KMS-11 (cell line): ENCODE results near the gene SPCS1.

Experiments
- H2AFZ ChIP-seq: fragments of 200-600 bp; sonication (generic); 2 replicates; pipeline ENCODE4 v1.6.1; 2016; ENCODE audit warnings: antibody characterized with exemption, mixed run types, low read depth
- H3K27ac ChIP-seq: fragments of 200-600 bp; sonication (generic); 2 replicates; pipeline ENCODE4 v1.6.1; 2016; ENCODE audit warnings: mild to moderate bottlenecking, mixed run types
- H3K27me3 ChIP-seq: fragments of 200-600 bp; sonication (generic); 2 replicates; pipeline ENCODE4 v1.6.1; 2017; ENCODE audit warnings: mild to moderate bottlenecking, low read depth, mixed run types, moderate library complexity; ENCODE audit not compliant: insufficient read depth
- H3K36me3 ChIP-seq: fragments of 200-600 bp; sonication (generic); 2 replicates; pipeline ENCODE4 v1.6.1; 2017; ENCODE audit warnings: mild to moderate bottlenecking, mixed run types; ENCODE audit not compliant: insufficient read depth
- H3K4me1 ChIP-seq: fragments of 200-600 bp; sonication (generic); 2 replicates; pipeline ENCODE4 v1.6.1; 2016; ENCODE audit warnings: mild to moderate bottlenecking, low read depth, mixed run types; ENCODE audit not compliant: poor library complexity, severe bottlenecking
- H3K4me2 ChIP-seq: fragments of 200-600 bp; sonication (generic); 2 replicates; pipeline ENCODE4 v1.7.0; 2016; ENCODE audit warnings: mild to moderate bottlenecking, mixed run types
- H3K4me3 ChIP-seq: fragments of 200-600 bp; sonication (generic); IDR thresholded peaks from 2 replicates; pipeline ENCODE4 v1.6.1; 2017; ENCODE audit warnings: low read depth, low read length, mixed read lengths; ENCODE audit not compliant: insufficient read depth
- H3K79me2 ChIP-seq: fragments of 200-600 bp; sonication (generic); 2 replicates; pipeline ENCODE4 v1.6.1; 2016; ENCODE audit warnings: low read depth, mixed run types; ENCODE audit not compliant: insufficient read depth
- H3K9ac ChIP-seq: fragments of 200-600 bp; sonication (generic); 2 replicates; pipeline ENCODE4 v1.6.1; 2016; ENCODE audit warnings: mild to moderate bottlenecking, mixed run types
- H4K20me1 ChIP-seq: fragments of 200-600 bp; sonication (generic); 2 replicates; pipeline ENCODE4 v1.6.1; 2016; ENCODE audit warnings: mild to moderate bottlenecking, mixed run types; ENCODE audit not compliant: insufficient read depth
- TF ChIP-seq, protein P1 (sequence below): fragments of 200-600 bp; sonication (generic); conservative IDR thresholded peaks from 2 replicates; pipeline ENCODE4 v1.6.1; 2017; ENCODE audit warnings: low read depth, mild to moderate bottlenecking, antibody characterized with exemption, low read length, moderate library complexity, mixed read lengths

SPCS1 gene

DNA sequence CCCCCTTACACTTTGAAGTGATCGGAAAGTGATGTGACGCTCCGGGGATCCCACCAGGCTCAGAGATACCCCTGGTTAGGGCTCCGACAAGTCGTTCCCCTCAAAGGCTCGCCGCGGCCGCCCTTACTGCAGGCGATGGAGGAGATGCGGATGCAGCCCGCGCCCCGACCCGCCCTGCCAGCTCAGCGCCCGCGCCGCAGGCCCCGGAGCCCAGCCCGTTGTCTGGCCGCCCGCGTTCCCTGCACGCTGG is 543 bp upstream of the SPCS1 start:
- H3K27ac ChIP-seq = peak overlapping the region; percentile 73
- H2AFZ ChIP-seq = peak overlapping the region; percentile 44; the same call in 1 of the 2 replicates
- no peak overlapping the region for H3K4me3 ChIP-seq
- H4K20me1 ChIP-seq = no peaks in the 10 kb centered on the region
- peaks cover 53% of the 10 kb centered on the region for H3K79me2 ChIP-seq
- no peaks in the 10 kb centered on the region for H3K27me3 ChIP-seq
- TF ChIP-seq, protein P1, sequence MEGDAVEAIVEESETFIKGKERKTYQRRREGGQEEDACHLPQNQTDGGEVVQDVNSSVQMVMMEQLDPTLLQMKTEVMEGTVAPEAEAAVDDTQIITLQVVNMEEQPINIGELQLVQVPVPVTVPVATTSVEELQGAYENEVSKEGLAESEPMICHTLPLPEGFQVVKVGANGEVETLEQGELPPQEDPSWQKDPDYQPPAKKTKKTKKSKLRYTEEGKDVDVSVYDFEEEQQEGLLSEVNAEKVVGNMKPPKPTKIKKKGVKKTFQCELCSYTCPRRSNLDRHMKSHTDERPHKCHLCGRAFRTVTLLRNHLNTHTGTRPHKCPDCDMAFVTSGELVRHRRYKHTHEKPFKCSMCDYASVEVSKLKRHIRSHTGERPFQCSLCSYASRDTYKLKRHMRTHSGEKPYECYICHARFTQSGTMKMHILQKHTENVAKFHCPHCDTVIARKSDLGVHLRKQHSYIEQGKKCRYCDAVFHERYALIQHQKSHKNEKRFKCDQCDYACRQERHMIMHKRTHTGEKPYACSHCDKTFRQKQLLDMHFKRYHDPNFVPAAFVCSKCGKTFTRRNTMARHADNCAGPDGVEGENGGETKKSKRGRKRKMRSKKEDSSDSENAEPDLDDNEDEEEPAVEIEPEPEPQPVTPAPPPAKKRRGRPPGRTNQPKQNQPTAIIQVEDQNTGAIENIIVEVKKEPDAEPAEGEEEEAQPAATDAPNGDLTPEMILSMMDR = no peak
- no peaks in the 10 kb centered on the region for H3K36me3 ChIP-seq
- H3K4me1 ChIP-seq = peaks cover 35% of the 10 kb centered on the region
- peak overlapping the region; percentile 71 for H3K9ac ChIP-seq
- H3K4me2 ChIP-seq = peak overlapping the region; percentile 72; the same call in 1 of the 2 replicates

DNA sequence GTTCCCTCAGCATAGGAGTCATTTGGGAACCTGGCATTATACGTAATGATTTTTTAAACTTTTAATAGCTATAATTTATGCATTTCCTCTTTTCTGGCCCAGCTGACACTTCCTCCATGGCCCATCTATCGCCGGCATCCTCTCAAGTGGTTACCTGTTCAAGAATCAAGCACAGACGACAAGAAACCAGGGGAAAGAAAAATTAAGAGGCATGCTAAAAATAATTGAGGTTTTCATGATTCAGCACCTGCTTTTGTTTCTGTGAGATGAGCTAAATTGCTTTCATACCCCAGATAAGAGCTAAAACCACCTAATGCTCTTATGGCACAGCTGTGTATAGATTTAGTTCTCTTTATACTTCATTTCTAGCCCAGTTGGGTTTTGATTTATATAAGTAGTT is 1.7 kb downstream of the SPCS1 start:
- Histone ChIP-seq H4K20me1 (no peaks in the 10 kb centered on the region), H3K4me1 (peaks cover 49% of the 10 kb centered on the region), H3K27me3 (no peaks in the 10 kb centered on the region), H2AFZ (no peak overlapping the region), H3K79me2 (peaks cover 36% of the 10 kb centered on the region), H3K4me2 (peak overlapping the region; percentile 84), H3K9ac (peak overlapping the region; percentile 71; the same call in 1 of the 2 replicates), H3K36me3 (no peaks in the 10 kb centered on the region), H3K27ac (peak overlapping the region; percentile 73), H3K4me3 (no peak overlapping the region)
- TF ChIP-seq, protein P1 = no peak

DNA sequence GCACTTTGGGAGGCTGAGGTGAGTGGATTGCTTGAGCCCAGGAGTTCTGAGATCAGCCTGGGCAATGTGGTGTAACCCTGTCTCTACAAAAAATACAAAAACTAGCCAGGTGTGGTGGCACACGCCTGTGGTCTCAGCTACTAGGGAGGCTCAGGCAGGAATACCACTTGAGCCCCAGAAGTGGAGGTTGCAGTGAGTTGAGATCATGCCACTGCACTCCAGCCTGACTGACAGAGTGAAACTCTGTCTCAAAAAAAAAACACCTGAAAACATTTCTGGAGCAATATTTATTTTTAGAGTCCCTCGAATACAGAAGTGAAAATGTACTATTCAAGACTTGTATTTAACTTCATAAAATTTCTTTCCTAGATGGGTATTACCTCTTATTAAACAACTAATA is 4.6 kb downstream of the SPCS1 start:
- Histone ChIP-seq H3K4me1 (peaks cover 41% of the 10 kb centered on the region), H2AFZ (no peak overlapping the region), H3K9ac (no peak overlapping the region), H3K27me3 (no peaks in the 10 kb centered on the region), H3K27ac (peak overlapping the region; percentile 38; the same call in 1 of the 2 replicates), H3K4me3 (no peak overlapping the region), H3K79me2 (peaks cover 14% of the 10 kb centered on the region), H3K4me2 (peak overlapping the region; percentile 42; the same call in 1 of the 2 replicates), H3K36me3 (no peaks in the 10 kb centered on the region), H4K20me1 (no peaks in the 10 kb centered on the region)
- TF ChIP-seq, protein P1 = no peak

DNA sequence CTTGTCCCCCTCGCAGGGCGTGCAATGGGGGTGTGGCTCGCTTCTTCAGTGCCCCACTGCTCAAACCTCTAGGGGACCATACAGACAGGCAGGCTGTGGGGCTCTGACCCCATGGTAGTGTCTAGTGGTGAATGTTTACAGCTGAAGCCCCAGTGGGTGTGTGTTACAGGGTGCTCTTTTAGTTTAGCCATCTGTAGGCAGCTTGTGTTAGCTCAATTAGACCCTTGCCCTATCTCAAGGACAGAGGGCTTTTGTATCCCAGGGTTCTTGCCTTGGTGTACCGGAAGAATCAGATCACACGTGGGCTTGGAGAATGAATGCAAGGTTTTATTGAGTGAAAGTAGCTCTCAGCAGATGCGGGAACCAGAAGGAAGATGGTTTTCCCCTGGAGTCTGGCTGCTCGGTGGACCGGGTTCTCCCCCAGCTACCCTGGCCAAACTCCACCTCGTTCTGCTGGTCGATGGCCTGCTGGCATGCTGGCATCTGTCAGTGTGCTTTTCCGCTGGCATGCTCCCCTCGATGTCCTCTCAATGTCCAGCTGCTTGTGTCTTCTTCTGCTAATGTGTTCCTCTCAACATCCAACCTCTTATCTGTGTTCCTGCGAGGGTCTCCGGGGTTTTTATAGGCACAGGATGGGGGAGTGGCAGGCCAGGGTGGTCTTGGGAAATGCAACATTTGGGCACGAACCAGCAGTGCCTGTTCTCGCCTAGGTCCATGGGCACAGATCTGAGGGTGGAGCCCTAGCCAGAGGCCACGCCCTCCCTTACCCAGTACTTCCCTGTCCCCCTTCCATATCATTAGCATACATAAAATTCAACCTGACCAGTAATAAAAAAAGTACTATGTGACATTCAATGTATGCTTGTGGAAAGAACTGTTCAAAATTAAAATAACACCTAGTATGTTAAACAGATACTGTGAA is 6.6 kb downstream of the SPCS1 start:
- H3K4me1 ChIP-seq = peaks cover 41% of the 10 kb centered on the region
- H3K4me3 ChIP-seq = no peak overlapping the region
- H3K27me3 ChIP-seq = no peaks in the 10 kb centered on the region
- H4K20me1 ChIP-seq = no peaks in the 10 kb centered on the region
- H3K4me2 ChIP-seq = no peak overlapping the region
- no peak overlapping the region for H3K9ac ChIP-seq
- no peak overlapping the region for H3K27ac ChIP-seq
- no peaks in the 10 kb centered on the region; the same call in 1 of the 2 replicates for H3K79me2 ChIP-seq
- no peak overlapping the region for H2AFZ ChIP-seq
- TF ChIP-seq, protein P1 = no peak
- no peaks in the 10 kb centered on the region for H3K36me3 ChIP-seq
